ENCODE results near the gene STXBP5.

DNA sequence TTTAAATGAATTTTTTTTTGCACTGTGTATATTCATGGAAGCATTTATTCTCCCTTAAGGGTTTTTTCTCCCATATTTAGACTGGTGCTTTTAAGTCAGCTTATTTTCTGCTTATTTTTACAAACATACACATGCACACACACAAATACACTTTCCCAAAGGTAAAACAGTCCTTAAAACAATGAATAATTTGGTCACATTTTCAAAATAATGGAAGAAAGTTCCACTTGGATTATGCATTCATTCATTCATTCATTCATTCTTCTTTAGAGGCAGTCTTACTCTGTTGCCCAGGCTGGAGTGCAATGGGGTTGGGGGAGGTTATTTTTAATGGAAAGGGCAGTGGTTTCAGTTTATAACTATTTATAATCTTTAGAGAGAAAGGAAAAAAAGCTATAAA, 69.8 kb downstream of the STXBP5 start:
- TF ChIP-seq POLR2A (IDR thresholded peaks at IDR 0.05; ENCODE audit: low read depth, low read length), result no peak
- TF ChIP-seq TAF1 (IDR thresholded peaks at IDR 0.05; ENCODE audit: borderline replicate concordance, low read depth, low read length), result no peak
- no peak for TF ChIP-seq POLR2AphosphoS5 (IDR thresholded peaks at IDR 0.05; ENCODE audit: low read depth, low read length)

Data from GM12892 (cell line).